HFF-Myc (cell line): ENCODE measurements around the gene GPR18.

Experiments used
- DNase-seq: peaks from one replicate; pipeline ENCODE4 v3.0.0-alpha.2; 2011; ENCODE audit warnings: low read depth; ENCODE audit errors: extremely low read depth
- H3K4me3 ChIP-seq: replicated peaks from 2 replicates; pipeline ENCODE4 v1.5.1; 2011; ENCODE audit warnings: low read depth, mild to moderate bottlenecking, control low read depth, low read length
- TF ChIP-seq, protein P1 (sequence below): IDR thresholded peaks from 2 replicates; pipeline ENCODE4 v1.5.1; 2012; ENCODE audit warnings: mild to moderate bottlenecking, low read depth, low read length, control low read depth; ENCODE audit errors: missing control alignments

GPR18 gene

DNA sequence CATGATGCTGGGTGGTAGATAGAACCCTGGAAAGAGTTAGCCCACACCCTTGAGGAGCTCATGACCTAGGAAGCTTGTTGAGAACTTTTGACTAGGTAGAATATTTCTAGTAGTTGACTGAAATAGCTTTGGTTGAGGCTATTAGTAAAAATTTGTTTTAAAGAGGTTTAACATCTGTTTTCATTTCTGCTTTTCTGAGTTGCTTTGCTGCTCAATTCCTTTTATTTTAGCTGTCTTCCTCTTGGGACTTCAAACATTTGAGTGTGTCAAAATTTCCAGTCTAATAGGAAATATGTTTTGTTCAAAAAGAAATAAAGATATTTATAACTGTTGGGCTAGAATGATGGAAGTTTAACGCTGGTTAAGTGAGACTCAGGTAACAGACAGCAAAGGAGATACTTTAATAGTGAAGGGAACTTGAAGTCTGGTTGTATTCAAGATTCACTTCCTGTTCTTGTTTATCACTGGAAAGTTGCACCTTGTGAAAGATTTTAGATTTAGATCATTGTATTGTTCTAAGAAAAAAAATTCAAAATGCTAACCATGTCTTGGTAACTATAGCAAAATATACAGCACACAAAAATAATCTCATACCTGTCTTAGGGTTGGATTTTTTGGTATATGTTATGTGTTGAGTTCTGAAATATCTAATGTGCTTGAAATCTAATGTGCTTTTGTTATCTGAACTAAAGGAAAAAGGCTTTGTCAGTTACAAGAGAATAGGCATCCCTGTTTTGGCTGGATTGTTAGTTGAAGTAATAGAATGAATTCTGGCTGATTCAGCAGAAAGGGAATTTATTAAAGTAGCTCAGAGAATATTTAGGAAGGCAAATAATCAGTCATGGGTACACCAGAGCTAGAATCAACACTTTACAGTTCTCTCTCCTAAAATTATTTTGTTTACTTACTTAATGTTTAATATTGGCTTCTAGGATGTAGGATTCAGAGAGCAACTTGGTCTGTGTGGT is 24.4 kb upstream of the GPR18 start:
- no peak for DNase-seq
- no peak overlapping the region for H3K4me3 ChIP-seq
- TF ChIP-seq, protein P1, sequence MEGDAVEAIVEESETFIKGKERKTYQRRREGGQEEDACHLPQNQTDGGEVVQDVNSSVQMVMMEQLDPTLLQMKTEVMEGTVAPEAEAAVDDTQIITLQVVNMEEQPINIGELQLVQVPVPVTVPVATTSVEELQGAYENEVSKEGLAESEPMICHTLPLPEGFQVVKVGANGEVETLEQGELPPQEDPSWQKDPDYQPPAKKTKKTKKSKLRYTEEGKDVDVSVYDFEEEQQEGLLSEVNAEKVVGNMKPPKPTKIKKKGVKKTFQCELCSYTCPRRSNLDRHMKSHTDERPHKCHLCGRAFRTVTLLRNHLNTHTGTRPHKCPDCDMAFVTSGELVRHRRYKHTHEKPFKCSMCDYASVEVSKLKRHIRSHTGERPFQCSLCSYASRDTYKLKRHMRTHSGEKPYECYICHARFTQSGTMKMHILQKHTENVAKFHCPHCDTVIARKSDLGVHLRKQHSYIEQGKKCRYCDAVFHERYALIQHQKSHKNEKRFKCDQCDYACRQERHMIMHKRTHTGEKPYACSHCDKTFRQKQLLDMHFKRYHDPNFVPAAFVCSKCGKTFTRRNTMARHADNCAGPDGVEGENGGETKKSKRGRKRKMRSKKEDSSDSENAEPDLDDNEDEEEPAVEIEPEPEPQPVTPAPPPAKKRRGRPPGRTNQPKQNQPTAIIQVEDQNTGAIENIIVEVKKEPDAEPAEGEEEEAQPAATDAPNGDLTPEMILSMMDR = no peak

DNA sequence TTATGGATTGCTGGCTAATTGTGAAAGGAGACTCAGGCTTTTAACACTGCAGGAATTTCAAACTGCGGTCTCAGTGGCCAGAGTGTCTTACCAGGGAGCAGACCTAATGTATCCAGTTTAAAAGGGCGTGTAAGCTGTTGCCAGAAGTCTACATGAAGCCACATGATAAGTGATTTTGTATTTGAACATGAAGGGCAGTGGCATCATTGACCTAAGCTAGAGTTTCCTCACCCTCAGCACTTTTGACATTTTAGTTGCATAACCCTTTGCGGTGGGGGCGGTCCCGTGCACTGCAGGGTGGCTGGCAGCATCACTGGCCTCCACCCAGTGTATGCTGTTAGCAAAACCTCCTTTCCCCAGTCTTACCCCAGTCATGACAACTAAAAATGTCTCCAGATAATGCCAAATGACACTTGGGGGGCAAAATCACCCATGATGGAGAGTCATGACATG is 23.7 kb upstream of the GPR18 start:
- no peak for DNase-seq
- TF ChIP-seq, protein P1 = no peak
- H3K4me3 ChIP-seq = no peak overlapping the region

DNA sequence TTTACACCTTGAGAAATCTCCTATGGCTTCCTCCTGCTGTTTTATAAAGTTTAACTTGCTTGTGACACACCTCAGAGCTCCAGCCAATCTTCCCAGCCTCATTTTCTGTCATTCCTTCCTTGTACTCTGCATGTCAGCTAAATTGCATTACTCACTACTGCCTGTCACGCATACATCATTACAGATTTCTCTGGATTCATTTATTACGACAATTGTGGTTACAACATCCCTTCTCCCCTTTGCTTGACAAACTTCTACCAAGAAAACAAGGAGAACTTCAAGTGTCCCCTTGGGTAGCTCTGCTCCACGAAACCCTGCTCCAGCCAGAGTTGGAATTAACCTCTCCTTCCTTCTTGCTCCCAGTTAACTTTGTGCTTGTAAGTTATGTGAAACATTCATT is 22.0 kb upstream of the GPR18 start:
- TF ChIP-seq, protein P1 = no peak
- no peak overlapping the region for H3K4me3 ChIP-seq
- DNase-seq = no peak

DNA sequence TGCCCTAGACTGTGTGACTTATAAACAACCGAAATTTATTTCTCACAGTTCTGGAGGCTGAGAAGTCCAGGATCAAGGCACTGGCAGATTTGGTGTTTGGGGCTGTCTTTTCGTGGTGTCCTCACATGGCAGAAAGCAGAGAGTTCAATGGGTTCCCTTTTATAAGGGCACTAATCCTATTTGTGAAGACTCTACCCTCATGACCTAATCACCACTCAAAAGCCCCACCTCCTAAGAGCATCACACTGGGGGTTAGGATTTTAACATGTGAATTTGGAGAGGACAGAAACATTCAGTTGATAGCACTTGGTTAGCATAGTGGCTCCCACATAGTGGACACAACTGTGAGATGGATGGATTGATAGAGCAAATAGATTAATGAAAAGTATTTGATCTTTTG is 21.5 kb upstream of the GPR18 start:
- TF ChIP-seq, protein P1 = no peak
- H3K4me3 ChIP-seq = no peak overlapping the region
- no peak for DNase-seq

DNA sequence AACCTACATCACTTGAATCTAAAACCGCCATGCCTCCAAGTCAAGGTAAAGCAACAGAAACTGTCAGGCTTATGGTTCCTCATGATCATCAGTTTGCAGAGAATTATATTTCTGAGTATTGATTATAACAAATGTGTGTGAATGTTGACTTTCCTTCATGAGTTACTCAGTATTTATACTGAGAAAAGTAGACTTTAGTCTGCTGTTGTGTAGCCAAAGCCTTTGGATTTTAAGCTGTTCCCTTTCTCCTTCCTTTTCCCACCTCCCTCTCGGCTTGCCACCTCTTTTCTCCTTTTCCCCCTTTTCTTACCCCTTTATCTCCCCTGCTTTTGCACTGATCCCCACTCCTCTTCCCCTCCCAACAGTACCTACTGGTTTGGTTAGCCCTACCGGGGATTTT is 20.7 kb upstream of the GPR18 start:
- no peak overlapping the region for H3K4me3 ChIP-seq
- DNase-seq = no peak
- TF ChIP-seq, protein P1 = no peak

DNA sequence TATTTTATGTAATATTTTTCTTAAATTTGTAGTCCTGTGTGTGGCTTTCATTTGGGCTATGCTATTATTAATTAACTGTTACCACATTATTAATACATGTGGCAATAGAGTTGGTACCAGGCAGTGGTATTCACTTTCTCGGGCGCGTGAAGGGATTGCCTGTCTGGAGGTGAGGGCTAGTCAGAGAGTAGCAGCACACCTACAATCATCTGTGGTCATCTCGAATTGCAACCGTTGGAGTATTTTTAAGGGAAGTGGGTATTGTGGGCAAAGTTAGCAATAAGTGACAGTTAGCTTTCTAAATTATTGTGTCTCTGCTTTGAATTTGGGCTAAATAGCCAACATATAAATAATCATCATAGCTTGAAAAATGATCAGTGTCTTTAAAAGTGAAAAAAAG is 20.0 kb upstream of the GPR18 start:
- H3K4me3 ChIP-seq = no peak overlapping the region
- DNase-seq = no peak
- TF ChIP-seq, protein P1 = no peak
